Activated CD8-positive, alpha-beta T cell treated with anti-CD3 and anti-CD28 coated beads for 36 hours (primary cell): ENCODE measurements around the gene RPRD1B. TPM values are rescaled to one million over a fixed set of nuclear protein-coding genes. Genes with fewer than 3 reads are reported as not detected.
A peak's percentile ranks its signal among the peaks of the same experiment; 100 is the strongest.

Source experiments
- ATAC-seq: fragments of 200-7000 bp; cut with Tn5 transposase; one replicate; pipeline ENCODE4 v1.10.0; 2021; ENCODE audit warnings: mild to moderate bottlenecking, moderate library complexity
- CTCF ChIA-PET: fragments of 350-600 bp; sonication (Branson Sonifier 250); formaldehyde crosslinking; loops from one replicate; lab custom pipeline; 2021; ENCODE audit warnings: antibody characterized with exemption; lab: Charles Lee
- POLR2A ChIA-PET: fragments of 350-600 bp; sonication (Branson Sonifier 250); formaldehyde crosslinking; loops from one replicate; lab custom pipeline; 2021; ENCODE audit warnings: antibody characterized with exemption; lab: Charles Lee
- DNase-seq: peaks from one replicate; pipeline ENCODE4 v3.0.0-alpha.2; 2020
- H3K27ac Mint-ChIP-seq: one replicate; pipeline ENCODE4 v1.8.0; 2021; ENCODE audit warnings: mild to moderate bottlenecking, mixed read lengths
- H3K27me3 Mint-ChIP-seq: one replicate; pipeline ENCODE4 v1.8.0; 2021; ENCODE audit warnings: mixed read lengths
- H3K36me3 Mint-ChIP-seq: one replicate; pipeline ENCODE4 v1.8.0; 2021; ENCODE audit warnings: low read depth, mixed read lengths
- H3K4me1 Mint-ChIP-seq: one replicate; pipeline ENCODE4 v1.8.0; 2021; ENCODE audit warnings: low read depth, mixed read lengths
- H3K4me3 Mint-ChIP-seq: one replicate; pipeline ENCODE4 v1.8.0; 2021; ENCODE audit warnings: mild to moderate bottlenecking, moderate library complexity, mixed read lengths
- H3K9me3 Mint-ChIP-seq: one replicate; pipeline ENCODE4 v1.8.0; 2021; ENCODE audit warnings: mixed read lengths
- intact Hi-C: fragments of 100-400 bp; cut with micrococcal nuclease; formaldehyde crosslinking; loops from one replicate; pipeline ENCODE4 v1.10.0; 2022
- total RNA-seq, 2 experiments: library from RNA; stranded (reverse); gene quantifications; one replicate each; pipeline ENCODE4 v1.2.3, GENCODE V29; 2021
- TF ChIP-seq, protein P1 (sequence below): fragments of 200-600 bp; IDR thresholded peaks from one replicate; pipeline ENCODE4 v1.8.0; 2022; ENCODE audit warnings: antibody characterized with exemption, mild to moderate bottlenecking

Gene RPRD1B
- total RNA-seq, 2 experiments from 2014 or later = 29.1 to 29.3 TPM

DNA sequence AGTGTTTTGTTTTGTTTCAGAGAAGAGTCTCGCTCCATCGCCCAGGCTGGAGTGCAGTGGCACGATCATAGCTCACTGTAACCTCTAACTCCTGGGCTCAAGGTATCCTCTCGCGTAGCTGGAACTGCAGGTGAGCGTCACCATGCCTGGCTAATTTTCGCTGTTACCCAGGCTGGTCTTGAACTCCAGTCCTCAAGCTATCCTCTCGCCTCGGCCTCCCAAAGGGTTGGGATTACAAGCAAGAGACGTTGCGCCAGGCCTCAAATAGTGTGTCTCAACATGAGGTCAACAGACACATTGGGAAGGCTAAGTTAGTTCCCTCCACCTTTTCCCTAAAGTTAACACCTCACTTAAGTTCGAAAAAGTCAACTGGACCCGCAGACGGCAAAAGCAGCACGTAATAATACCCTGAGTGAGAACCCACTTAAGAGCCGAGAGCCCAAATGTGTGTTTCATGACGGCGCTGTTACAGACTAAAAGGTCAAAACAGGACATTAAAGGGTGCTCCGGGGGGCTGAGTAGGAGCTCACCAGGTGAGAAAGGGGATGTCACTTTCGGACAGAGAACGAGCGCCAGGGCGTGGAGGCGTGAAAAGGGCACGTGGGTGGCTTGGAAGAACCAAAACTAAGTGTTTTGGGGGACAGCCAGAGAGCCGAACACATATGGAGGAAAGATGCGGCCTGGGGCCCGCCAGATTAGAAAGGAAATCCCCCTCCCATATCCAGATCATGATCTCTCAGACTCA lies 789 bp upstream of the RPRD1B start:
- CTCF ChIA-PET = interaction anchor here (1.1 to 2.2 kb wide), 5 partner anchors 11 to 188 kb away, joined by 3 to 9 read pairs (median 5); no protein-coding TSS in a partner anchor
- intact Hi-C loops = no loop called here

DNA sequence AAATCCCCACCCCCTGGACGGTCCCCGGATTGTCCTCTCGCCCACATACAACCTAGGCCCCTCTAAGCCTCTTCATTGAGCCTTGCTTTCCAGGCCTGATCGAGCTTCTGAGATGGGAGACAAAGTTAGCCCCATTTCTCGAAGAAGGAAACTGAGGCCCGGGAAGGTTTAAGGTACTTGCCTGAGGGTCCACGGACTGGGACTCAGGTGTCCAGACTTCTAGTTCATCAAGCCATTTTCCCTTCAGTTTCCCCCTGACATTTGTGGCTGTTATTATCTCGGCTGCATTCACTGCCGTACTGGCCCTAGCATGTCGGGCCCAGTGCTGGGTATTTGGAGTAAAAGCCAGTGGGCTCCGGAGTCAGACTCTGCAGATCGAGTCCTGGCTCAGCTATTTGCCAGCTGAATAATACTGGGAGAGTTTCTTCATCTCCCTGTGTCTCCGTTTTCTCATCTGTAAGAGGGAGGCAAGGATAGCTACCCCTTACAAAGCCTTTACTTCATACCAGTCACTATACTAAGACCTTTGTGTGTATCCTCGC lies 633 bp downstream of the RPRD1B start:
- peak; percentile 6 for ATAC-seq
- intact Hi-C loops = no loop called here
- ChIA-PET POLR2A (interaction anchor here (0.6 to 2.4 kb wide), 17 partner anchors 9 to 939 kb away, joined by 3 to 23 read pairs (median 5); partner anchors contain the start of gene RBL1), CTCF (interaction anchor here (0.9 to 2.2 kb wide), 6 partner anchors 10 to 187 kb away, joined by 3 to 9 read pairs (median 4); no protein-coding TSS in a partner anchor)
- Mint-ChIP-seq H3K9me3 (no peaks in the 10 kb centered on the region), H3K4me1 (peaks cover 56% of the 10 kb centered on the region), H3K4me3 (peak overlapping the region; percentile 88), H3K36me3 (peaks cover 44% of the 10 kb centered on the region), H3K27me3 (no peaks in the 10 kb centered on the region), H3K27ac (peak overlapping the region; percentile 99)
- DNase-seq = no peak
- TF ChIP-seq, protein P1, sequence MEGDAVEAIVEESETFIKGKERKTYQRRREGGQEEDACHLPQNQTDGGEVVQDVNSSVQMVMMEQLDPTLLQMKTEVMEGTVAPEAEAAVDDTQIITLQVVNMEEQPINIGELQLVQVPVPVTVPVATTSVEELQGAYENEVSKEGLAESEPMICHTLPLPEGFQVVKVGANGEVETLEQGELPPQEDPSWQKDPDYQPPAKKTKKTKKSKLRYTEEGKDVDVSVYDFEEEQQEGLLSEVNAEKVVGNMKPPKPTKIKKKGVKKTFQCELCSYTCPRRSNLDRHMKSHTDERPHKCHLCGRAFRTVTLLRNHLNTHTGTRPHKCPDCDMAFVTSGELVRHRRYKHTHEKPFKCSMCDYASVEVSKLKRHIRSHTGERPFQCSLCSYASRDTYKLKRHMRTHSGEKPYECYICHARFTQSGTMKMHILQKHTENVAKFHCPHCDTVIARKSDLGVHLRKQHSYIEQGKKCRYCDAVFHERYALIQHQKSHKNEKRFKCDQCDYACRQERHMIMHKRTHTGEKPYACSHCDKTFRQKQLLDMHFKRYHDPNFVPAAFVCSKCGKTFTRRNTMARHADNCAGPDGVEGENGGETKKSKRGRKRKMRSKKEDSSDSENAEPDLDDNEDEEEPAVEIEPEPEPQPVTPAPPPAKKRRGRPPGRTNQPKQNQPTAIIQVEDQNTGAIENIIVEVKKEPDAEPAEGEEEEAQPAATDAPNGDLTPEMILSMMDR = no peak

More for the DNA sequence above, 789 bp upstream of the RPRD1B start:
- Mint-ChIP-seq H3K4me3 (peak overlapping the region; percentile 88), H3K4me1 (peaks cover 64% of the 10 kb centered on the region), H3K27me3 (no peaks in the 10 kb centered on the region), H3K9me3 (no peaks in the 10 kb centered on the region), H3K36me3 (peaks cover 53% of the 10 kb centered on the region), H3K27ac (peak overlapping the region; percentile 99)
- ATAC-seq = peak; percentile 62
- POLR2A ChIA-PET = interaction anchor here (1.0 to 2.4 kb wide), 15 partner anchors 10 to 938 kb away, joined by 3 to 23 read pairs (median 5); partner anchors contain the start of gene RBL1
- DNase-seq = peak; percentile 84
- TF ChIP-seq, protein P1 = no peak

DNA sequence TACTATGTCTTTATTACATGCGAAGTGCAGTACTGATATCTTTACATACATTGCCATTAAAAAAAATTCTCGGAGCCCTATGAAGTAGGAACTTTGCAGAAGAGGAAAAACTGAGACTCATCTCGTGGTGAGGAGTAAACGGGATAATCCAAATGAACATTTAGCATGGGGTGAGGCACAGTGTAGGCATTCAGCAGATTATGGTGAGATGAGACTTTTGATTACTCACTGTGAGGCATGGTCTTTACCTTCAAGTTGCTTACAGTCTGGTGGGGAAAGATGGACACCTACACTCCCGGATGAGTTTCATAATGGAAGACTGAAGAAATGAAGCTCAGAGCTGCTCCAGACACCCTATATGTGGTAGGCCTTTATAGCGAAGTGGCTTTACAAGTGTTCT lies 1.4 kb downstream of the RPRD1B start:
- intact Hi-C loops = no loop called here
- POLR2A ChIA-PET = interaction anchor here (1.3 to 2.4 kb wide), 3 partner anchors 8 to 40 kb away, joined by 4 to 23 read pairs (median 5); no protein-coding TSS in a partner anchor
- CTCF ChIA-PET = interaction anchor here (0.9 to 1.9 kb wide), 2 partner anchors 15 to 23 kb away, joined by 3 to 5 read pairs; no protein-coding TSS in a partner anchor

DNA sequence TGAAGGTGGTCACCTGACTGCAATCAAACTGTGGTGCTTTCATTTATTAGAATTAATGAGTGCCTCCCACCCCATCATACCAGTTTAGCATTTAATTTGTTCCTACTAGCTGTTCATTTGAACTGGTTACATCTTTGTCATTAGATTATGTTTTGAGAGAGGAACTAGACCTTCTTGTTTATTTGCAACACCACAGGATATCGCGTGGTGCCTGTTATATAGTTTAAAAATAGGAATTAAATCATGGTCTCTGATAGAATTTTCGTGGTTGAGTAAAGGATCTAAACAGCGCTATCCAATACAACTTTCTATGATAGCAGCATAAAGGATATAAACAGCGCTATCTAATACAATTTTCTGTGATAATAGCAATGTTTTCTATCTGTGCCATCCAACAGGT lies 2.8 kb downstream of the RPRD1B start:
- intact Hi-C loops = no loop called here
- no peak for ATAC-seq
- no peaks in the 10 kb centered on the region for H3K27me3 Mint-ChIP-seq
- ChIA-PET CTCF (interaction anchor here (1.1 to 2.7 kb wide), 2 partner anchors 21 to 958 kb away, joined by 3 to 11 read pairs; no protein-coding TSS in a partner anchor), POLR2A (interaction anchor here (0.6 kb wide), 2 partner anchors 9 to 411 kb away, joined by 3 to 4 read pairs; no protein-coding TSS in a partner anchor)
- peaks cover 42% of the 10 kb centered on the region for H3K36me3 Mint-ChIP-seq
- H3K4me1 Mint-ChIP-seq = peaks cover 49% of the 10 kb centered on the region
- H3K9me3 Mint-ChIP-seq = no peaks in the 10 kb centered on the region
- TF ChIP-seq, protein P1 = no peak
- DNase-seq = no peak
- no peak overlapping the region for H3K27ac Mint-ChIP-seq
- no peak overlapping the region for H3K4me3 Mint-ChIP-seq

More for the DNA sequence above, 1.4 kb downstream of the RPRD1B start:
- Mint-ChIP-seq H3K4me1 (peaks cover 51% of the 10 kb centered on the region), H3K27me3 (no peaks in the 10 kb centered on the region), H3K36me3 (peaks cover 41% of the 10 kb centered on the region), H3K9me3 (no peaks in the 10 kb centered on the region), H3K4me3 (peak overlapping the region; percentile 88), H3K27ac (peak overlapping the region; percentile 99)
- TF ChIP-seq, protein P1 = no peak
- DNase-seq = no peak
- no peak for ATAC-seq
